Right lobe of liver (tissue), 4 donors: ENCODE measurements around the gene HAX1.

Experiments
- POLR2A ChIP-seq: fragments of 450-650 bp; IDR thresholded peaks from one replicate; pipeline ENCODE4 v1.6.1; 2017; ENCODE audit warnings: antibody characterized with exemption, mild to moderate bottlenecking
- TF ChIP-seq, protein P1 (sequence below), 4 donors: fragments of 200-600 bp in 3 of 4; fragments of 450-650 bp in 1 of 4; IDR thresholded peaks; one replicate each; pipeline versions ENCODE4 v1.5.1 to v1.8.0; 2016 to 2022; ENCODE audit warnings: antibody characterized with exemption in 4 of 4, mild to moderate bottlenecking in 2 of 4
- donor health status: DM: no; HTN: no; CAD: no.
- donor health status: DM: no; HTN: no; CAD: no.
- donor health status: DM: no; HTN: yes; CAD: no.

DNA sequence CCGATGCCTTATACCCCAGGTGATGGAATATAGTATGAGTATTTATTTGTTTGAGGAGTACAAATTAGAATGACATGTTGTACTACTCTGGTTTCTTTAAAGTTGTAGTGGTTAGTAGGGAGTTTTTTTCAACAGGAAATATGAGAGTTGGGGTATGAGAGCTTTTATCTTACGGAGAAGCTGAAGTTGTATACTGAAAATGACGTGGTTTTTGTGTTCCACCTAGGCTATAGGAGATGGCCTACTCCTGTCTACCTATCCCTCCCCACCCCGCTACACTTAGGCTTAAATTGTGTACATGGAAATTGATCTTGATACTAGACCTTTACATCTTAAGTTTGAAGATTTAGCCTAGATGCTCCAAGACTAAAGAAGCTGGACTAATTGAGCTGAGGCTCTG lies 6.8 kb upstream of the HAX1 start:
- TF ChIP-seq, protein P1, sequence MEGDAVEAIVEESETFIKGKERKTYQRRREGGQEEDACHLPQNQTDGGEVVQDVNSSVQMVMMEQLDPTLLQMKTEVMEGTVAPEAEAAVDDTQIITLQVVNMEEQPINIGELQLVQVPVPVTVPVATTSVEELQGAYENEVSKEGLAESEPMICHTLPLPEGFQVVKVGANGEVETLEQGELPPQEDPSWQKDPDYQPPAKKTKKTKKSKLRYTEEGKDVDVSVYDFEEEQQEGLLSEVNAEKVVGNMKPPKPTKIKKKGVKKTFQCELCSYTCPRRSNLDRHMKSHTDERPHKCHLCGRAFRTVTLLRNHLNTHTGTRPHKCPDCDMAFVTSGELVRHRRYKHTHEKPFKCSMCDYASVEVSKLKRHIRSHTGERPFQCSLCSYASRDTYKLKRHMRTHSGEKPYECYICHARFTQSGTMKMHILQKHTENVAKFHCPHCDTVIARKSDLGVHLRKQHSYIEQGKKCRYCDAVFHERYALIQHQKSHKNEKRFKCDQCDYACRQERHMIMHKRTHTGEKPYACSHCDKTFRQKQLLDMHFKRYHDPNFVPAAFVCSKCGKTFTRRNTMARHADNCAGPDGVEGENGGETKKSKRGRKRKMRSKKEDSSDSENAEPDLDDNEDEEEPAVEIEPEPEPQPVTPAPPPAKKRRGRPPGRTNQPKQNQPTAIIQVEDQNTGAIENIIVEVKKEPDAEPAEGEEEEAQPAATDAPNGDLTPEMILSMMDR (IDR thresholded peaks at IDR 0.05): no peak
- TF ChIP-seq POLR2A: no peak
